Transverse colon (tissue), 4 donors: ENCODE results near the gene PET100. TPM values are rescaled to one million over a fixed set of nuclear protein-coding genes. Genes with fewer than 3 reads are reported as not detected.

Experiments
- DNase-seq: peaks from one replicate; pipeline ENCODE4 v3.0.0-alpha.2; 2019
- H3K27ac ChIP-seq, 4 donors: fragments of 200-600 bp; sonication (generic); 2 replicates each; pipeline ENCODE4 v1.5.1; 2016 to 2018; ENCODE audit warnings: inconsistent platforms in 4 of 4
- H3K27me3 ChIP-seq: fragments of 200-600 bp; sonication (generic); 2 replicates; pipeline ENCODE4 v1.5.1; 2017; ENCODE audit warnings: inconsistent platforms
- H3K36me3 ChIP-seq, 4 donors: fragments of 200-600 bp; sonication (generic); 2 replicates each; pipeline ENCODE4 v1.5.1; 2017 to 2019; ENCODE audit warnings: inconsistent platforms in 4 of 4
- H3K4me1 ChIP-seq, 4 donors: fragments of 200-600 bp; sonication (generic); 2 replicates each; pipeline ENCODE4 v1.5.1; 2017 to 2020; ENCODE audit warnings: inconsistent platforms in 4 of 4
- H3K4me3 ChIP-seq, 4 donors: fragments of 200-600 bp; sonication (generic); 1 replicate in 1 of 4; 2 replicates in 3 of 4; pipeline versions ENCODE4 v1.5.1 to v1.6.1; 2017 to 2019; ENCODE audit warnings: inconsistent platforms in 4 of 4
- H3K9me3 ChIP-seq, 2 donors: fragments of 200-600 bp; sonication (generic); 2 replicates each; pipeline ENCODE4 v1.5.1; 2017 to 2019; ENCODE audit warnings: inconsistent platforms in 2 of 2
- CTCF ChIP-seq, 5 experiments: fragments of 200-600 bp in 3 of 5; fragments of 450-650 bp in 2 of 5; sonication (generic) in 3 of 5; IDR thresholded peaks; 1 replicate in 2 of 5; 2 replicates in 3 of 5; pipeline ENCODE4 v1.5.1; 2016 to 2017; ENCODE audit warnings: antibody characterized with exemption in 5 of 5, inconsistent platforms in 3 of 5, mild to moderate bottlenecking in 2 of 5, moderate library complexity in 1 of 5
- EP300 ChIP-seq: sonication (generic); formaldehyde crosslinking; IDR thresholded peaks from one replicate; pipeline ENCODE4 v1.6.1; 2017; ENCODE audit warnings: antibody characterized with exemption, low read depth
- POLR2A ChIP-seq: fragments of 450-650 bp; IDR thresholded peaks from one replicate; pipeline ENCODE4 v1.6.1; 2016; ENCODE audit warnings: antibody characterized with exemption, mild to moderate bottlenecking, moderate library complexity
- POLR2AphosphoS5 ChIP-seq, 3 donors: sonication (generic); formaldehyde crosslinking; IDR thresholded peaks; one replicate each; pipeline ENCODE4 v1.6.1; 2016; ENCODE audit warnings: antibody characterized with exemption in 3 of 3
- WGBS, 2 donors: methylation state at CpG; one replicate each; pipeline ENCODE4 v1.1.5; 2018; ENCODE audit warnings: low coverage in 1 of 2; 5-methylcytosine and 5-hydroxymethylcytosine counted together
- in situ Hi-C, 4 donors: fragments of 200-750 bp; cut with MboI; loops; one replicate each; pipeline versions ENCODE4 v1.15.0 to v1.15.1; 2017; ENCODE audit warnings: low sequenced_read_pairs in 3 of 4, low pct_ligation_motif_present in 1 of 4, low pct_unique_long_range_greater_than_20kb in 1 of 4
- intact Hi-C: fragments of 100-400 bp; cut with DNase I; formaldehyde crosslinking; loops from one replicate; pipeline ENCODE4 v1.15.1; 2023; ENCODE audit warnings: low total_unique reads
- total RNA-seq, 4 donors: library from RNA; depleted of rRNA; stranded (reverse); fragments of >200 nt; gene quantifications; one replicate each; pipeline ENCODE4 v1.1.0, GENCODE V29; 2016

Gene PET100
- total RNA-seq, 4 donors from 2014 or later, result 16.4 to 48.0 TPM; not detected in 2

- DNase-seq, result no peak
- H3K27ac ChIP-seq, result no peak overlapping the region
- WGBS, 2 donors, result 77 to 89% methylated on average over 6 to 28 of the region's 31 CpGs
- H3K9me3 ChIP-seq, result no peaks in the 10 kb centered on the region
- H3K4me3 ChIP-seq, result no peak overlapping the region
- H3K36me3 ChIP-seq, result no peaks in the 10 kb centered on the region
- TF ChIP-seq POLR2A, result no peak
- intact Hi-C loops, result no loop called here
- H3K27me3 ChIP-seq, result no peaks in the 10 kb centered on the region
- in situ Hi-C loops, result no loop called here
- H3K4me1 ChIP-seq, result no peaks in the 10 kb centered on the region
These were observed 18.9 kb upstream of the PET100 start for GRCh38 chr19:7610491-7611240.

GRCh38 chr19:7611541-7612279 is 17.9 kb upstream of the PET100 start:
- H3K9me3 ChIP-seq, result no peaks in the 10 kb centered on the region
- no peak overlapping the region for H3K4me3 ChIP-seq
- 87% methylated on average over 36 of the region's 41 CpGs; no CpG with 5 or more reads in 1 of the 2 donors for WGBS, 2 donors
- intact Hi-C loops, result no loop called here
- no peak for DNase-seq
- no peaks in the 10 kb centered on the region for H3K27me3 ChIP-seq
- no peaks in the 10 kb centered on the region for H3K4me1 ChIP-seq
- no peak for TF ChIP-seq POLR2A
- TF ChIP-seq POLR2AphosphoS5 (IDR thresholded peaks at IDR 0.05), result no peak
- TF ChIP-seq CTCF (IDR thresholded peaks at IDR 0.05), result no peak
- no peak for TF ChIP-seq EP300
- in situ Hi-C loops, result no loop called here
- H3K27ac ChIP-seq, result no peak overlapping the region
- no peaks in the 10 kb centered on the region for H3K36me3 ChIP-seq

GRCh38 chr19:7612282-7613274 is 17.0 kb upstream of the PET100 start:
- H3K36me3 ChIP-seq, result no peaks in the 10 kb centered on the region
- no peaks in the 10 kb centered on the region for H3K4me1 ChIP-seq
- no peak for DNase-seq
- no peaks in the 10 kb centered on the region for H3K9me3 ChIP-seq
- intact Hi-C loops, result no loop called here
- no peak for TF ChIP-seq POLR2AphosphoS5 (IDR thresholded peaks at IDR 0.05)
- TF ChIP-seq POLR2A, result no peak
- no peak for TF ChIP-seq EP300
- in situ Hi-C loops, result no loop called here
- H3K27ac ChIP-seq, result no peak overlapping the region
- H3K27me3 ChIP-seq, result no peaks in the 10 kb centered on the region
- WGBS, 2 donors, result 93% methylated on average over 73 of the region's 81 CpGs; no CpG with 5 or more reads in 1 of the 2 donors
- H3K4me3 ChIP-seq, result no peak overlapping the region

DNA sequence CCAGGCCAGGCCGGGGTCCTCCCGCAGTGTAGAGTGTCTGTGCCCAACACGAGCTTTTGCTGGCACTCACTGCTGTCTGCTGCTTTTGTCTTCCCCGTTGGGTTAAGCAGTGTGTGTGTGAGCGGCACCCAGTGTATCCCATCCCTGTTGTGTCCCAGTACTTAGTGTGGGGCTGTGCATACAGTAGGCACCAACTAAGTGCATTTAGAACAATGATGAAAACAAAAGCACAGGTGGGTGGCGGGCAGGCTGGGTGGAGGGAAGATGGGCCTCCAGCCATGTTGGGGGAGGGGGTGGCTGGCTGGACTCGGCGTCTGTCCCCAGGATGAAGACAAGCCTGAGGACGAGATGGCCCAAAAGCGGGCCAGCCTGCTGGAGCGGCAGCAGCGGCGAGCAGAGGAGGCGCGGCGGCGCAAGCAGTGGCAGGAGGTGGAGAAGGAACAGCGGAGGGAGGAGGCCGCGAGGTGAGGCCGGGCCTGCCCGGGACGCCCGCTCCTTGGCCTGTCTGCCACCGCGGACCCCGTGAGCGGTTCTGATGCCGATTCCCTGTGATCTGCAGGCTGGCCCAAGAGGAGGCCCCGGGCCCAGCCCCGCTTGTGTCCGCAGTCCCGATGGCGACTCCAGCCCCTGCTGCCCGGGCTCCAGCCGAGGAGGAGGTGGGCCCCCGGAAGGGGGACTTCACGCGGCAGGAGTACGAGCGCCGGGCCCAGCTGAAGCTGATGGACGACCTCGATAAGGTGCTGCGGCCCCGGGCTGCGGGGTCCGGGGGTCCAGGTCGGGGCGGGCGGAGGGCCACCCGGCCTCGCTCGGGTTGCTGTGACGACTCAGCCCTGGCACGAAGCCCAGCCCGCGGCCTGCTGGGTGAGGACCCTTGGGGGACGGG is 14.5 kb upstream of the PET100 start:
- no peak for DNase-seq
- no peak overlapping the region for H3K4me3 ChIP-seq
- no peaks in the 10 kb centered on the region for H3K9me3 ChIP-seq
- in situ Hi-C loops, result no loop called here
- peaks cover 9 to 24% (median 20%) of the 10 kb centered on the region in 4 donors for H3K4me1 ChIP-seq
- TF ChIP-seq POLR2AphosphoS5 (IDR thresholded peaks at IDR 0.05) (no peak), CTCF (IDR thresholded peaks at IDR 0.05) (no peak)
- WGBS, 2 donors, result 87% methylated on average over 49 of the region's 59 CpGs; no CpG with 5 or more reads in 1 of the 2 donors
- intact Hi-C loops, result no loop called here
- no peak overlapping the region for H3K27ac ChIP-seq
- peaks cover 0 to 2% (median 0%) of the 10 kb centered on the region in 4 donors for H3K36me3 ChIP-seq
- H3K27me3 ChIP-seq, result no peaks in the 10 kb centered on the region
